GM18517 (cell line): ENCODE data around the gene ELMO1.

ENCODE experiments used
- ATAC-seq: cut with Tn5 transposase; IDR thresholded peaks from one replicate; pipeline ENCODE4 v1.9.1; 2021; ENCODE audit warnings: mild to moderate bottlenecking, moderate library complexity; ENCODE audit not compliant: unreplicated experiment

ELMO1 gene

DNA sequence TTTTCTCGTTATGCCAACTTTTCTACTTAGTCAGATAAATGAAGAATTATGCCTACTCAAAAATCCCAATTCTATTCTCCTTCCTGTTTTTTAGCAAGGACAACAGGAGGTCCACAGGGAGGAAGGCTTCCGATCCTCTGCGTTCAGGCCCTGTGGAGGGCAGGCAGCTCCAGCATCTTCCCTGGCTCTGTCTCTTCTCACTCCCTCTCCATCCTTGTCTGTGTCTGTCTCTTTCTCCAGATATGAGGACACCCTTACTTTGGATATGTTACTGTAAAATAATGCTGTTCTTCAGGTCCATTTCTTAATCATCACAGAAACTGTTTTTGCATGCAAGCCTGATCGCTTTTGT is 166.6 kb downstream of the ELMO1 start:
- ATAC-seq: no peak

DNA sequence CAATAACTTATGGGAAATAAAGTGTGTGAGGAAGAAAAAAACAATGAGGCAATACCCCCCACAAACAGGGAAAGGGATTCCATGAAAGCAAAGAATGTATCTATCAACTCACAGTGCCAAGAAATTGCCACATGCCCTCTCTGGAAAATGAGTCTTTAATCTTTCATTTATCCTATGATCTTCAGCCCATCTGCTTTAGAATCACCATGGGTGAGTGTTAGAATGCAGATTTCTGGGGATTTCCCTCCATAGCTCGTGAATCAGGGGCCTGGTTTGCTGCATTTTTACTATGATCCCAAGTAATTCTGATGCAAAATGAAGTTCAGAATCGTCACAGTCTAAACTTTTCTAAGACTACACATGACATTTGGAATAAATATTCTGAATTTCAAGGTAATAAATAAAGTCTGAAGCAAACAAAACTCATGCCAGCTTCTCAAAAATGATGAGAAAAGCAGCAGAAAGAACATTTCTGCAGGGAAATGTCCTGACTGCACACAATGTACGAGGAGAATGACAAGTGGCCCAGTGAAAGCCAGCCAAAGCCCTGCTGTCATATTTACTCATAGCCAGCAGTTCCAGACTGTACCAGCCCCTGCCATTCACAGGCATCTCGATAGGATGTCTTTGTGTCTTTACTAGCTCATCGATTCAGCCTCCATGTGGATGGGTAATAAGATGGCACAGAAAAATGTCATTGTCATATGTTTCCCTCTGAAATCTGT is 167.1 kb downstream of the ELMO1 start:
- no peak for ATAC-seq

DNA sequence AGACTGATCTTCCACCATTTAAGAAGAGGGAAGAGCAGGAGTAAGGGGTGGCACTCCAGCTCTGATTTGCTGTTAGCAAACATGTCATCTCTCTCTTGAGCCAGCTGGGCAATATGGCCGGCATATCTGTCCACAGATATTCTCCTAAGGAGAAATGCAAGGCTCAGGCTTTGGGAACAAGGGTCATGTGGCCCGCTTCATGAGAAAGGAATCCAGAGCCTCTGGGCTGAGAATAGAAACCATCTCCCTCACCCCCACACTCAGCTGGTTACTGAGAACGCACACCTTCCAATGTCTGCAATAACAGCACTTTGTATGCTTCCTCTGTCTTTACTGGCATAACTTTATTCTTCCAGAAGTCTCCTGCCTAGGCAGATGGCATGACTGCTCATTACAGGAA is 171.2 kb downstream of the ELMO1 start:
- no peak for ATAC-seq

DNA sequence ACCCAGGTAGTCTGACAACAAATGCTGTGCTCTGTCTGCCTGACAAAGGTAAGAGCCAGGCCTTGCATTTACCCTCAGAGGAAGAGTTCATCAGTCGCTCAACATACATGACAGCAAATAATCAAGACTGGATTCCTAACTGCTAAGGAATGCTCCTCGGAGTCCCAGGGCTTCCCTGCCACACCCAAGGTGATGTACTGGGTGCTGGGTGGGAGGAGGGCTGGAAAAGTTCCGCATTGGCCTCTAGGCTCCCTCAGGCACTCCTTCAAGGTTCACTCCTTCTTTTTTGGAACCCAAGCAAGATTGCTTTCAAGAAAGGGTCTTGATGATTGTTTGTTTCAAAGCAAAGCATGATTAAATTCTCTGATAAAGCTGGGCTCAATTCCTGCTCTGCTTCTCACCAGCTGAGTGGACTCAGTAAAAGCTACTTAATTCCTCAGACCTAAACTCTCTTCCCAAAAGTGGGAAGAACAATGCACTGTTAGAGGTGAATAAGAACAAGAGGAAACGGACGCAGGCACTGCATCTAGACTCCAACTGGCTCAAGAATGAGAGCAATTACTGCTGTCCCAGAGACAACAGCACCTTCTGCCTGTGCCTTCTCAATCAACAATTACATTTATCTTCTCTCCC is 173.5 kb downstream of the ELMO1 start:
- no peak for ATAC-seq

DNA sequence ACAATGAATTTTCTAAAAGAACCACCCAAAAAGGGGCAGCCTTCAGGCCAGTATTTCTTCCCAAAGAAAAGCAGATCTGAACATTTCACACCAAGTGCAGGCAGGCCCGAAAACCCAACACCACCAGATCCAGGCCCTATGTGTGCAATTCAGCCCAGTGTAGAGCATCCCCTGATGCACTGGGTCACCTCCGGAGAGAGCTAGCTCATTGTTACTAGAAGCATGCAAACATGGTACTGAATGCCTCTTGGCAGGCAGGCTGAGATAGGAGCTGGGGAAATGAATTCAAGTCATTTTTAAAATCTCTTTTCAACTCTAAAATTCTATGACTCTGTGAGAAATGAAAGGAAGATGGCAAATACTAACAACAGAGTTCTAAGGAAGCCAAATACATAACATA is 174.8 kb downstream of the ELMO1 start:
- no peak for ATAC-seq

DNA sequence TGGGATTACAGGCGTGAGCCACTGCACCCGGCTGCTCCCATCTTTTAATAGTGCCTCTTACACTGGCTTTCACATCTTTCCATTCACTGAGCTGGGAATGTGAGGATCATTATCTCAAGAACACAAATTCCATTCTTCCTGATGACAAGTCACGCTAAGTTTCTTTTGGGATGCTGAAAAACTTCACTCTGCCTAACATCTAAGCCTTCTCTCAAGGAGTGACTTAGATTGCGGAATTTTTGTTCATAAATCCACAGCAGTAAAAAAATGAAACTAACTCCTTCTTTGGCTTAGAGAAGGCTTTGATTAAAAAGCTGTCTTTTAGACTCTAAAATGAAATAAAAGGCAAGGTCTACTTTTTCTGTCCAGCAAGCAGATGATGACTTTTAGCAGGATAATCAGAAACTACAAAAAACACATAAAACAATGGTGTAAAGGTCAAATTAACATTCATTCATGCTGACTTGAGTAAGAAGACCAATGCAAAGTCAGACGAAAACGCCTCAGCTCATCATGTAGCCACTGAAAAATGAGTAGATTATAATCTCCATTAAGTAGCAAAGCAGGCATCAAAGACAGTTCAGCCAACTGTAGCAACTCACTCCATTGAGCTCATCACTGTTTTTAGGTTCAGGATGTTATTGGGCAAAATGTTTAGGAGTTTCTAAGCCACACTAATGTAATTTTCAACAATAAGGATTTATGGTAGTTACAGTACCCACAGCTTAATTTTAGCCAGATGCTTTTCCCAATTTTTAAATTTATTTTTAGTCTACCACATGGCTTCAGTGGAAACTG is 178.8 kb downstream of the ELMO1 start:
- no peak for ATAC-seq

DNA sequence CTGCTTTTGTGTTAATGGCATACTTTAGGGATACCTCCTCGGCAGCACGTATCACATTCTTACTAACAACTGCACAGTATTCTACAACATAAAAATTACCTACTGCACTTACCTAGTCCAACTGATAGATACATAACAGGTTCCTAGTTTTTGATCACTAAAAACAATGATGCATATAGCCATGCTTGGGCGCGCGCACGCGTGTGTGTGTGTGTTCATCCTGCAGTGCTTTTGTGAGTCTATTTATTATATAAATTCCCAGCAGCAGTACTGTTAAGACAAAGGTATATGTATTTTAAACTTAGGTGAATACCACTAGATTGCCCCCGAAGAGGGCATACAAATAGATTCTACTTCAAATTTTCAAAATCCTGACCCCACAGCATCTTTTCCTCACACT is 181.4 kb downstream of the ELMO1 start:
- ATAC-seq: no peak

DNA sequence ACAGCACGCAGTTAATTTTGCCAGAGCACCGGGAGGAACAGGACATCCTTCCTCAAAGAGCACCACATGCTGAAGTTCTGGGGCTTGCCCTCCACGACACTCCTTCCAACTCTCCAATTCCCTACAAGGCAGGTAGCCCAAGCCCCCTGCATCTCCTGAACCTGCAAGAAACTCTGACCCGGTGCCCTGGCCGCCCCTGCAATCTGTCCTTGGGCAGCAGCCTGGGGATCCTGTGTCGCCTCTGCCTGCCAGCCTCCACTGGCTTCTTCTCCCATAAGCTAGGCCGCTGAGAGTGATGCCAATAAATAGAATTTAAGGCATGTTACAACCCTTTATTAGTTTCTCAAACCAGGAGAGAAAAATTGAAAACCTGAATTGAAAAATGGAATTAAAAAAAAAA is 182.8 kb downstream of the ELMO1 start:
- ATAC-seq: no peak

DNA sequence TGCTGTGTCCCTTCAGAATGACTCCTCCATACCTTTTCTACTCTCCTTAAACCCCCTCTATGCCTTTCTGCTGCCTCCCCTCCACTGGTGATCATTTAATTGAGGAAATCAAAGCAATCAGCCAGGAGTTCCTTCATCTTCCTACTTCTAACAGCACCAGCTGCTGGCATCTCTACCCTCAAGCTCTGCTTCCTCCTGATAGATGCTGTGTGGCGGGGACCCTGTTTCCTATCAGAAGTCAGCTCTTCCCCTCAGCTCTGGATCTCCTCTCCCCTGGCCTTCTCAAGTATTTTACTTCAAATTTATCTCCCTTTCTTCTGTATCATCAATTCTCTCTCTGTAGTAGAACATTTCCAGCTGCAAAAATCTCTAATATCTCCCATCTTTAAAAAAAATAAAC is 183.7 kb downstream of the ELMO1 start:
- no peak for ATAC-seq

DNA sequence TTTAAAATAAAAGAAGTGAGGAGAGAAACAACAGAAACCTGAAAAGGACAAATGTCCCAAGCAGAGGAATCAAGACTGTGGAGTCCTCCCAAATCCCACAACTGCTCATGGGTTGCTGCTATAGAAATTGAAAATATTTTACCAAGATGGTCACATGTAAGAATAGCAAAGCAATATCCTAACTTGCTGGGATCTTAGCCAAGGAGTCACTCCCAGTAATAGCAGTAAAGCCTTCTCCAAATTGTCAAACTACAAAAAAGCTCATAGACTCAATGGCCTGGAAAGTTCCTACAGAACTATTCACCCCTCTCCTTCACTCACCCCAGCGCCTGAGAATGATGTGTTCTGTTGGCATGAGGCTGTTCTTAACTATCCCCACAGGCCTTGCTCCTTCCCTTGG is 186.5 kb downstream of the ELMO1 start:
- ATAC-seq: no peak

DNA sequence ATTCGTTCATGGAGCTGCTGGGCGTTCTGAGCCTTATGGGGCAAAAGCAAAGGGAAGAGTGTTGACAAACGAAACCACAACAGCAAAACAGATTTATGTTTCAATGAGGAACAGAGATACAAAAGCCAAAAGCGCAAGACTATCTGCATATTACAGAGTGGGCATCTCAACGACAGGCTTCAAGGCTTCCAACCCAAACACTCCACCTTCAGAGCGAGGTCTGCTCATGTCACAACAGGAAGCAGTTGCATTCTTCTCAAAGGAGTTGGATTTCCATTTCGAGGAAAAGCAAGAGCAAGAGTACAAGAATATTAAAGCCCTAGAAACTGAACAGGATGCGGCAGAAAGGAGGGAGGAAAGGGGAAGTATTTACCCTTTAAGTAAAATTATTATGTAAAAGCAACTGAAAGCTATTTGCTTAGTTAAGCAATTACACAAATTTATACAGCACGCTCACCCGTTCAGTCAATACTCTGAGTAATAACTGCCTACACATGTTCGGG is 189.3 kb downstream of the ELMO1 start:
- ATAC-seq: no peak

DNA sequence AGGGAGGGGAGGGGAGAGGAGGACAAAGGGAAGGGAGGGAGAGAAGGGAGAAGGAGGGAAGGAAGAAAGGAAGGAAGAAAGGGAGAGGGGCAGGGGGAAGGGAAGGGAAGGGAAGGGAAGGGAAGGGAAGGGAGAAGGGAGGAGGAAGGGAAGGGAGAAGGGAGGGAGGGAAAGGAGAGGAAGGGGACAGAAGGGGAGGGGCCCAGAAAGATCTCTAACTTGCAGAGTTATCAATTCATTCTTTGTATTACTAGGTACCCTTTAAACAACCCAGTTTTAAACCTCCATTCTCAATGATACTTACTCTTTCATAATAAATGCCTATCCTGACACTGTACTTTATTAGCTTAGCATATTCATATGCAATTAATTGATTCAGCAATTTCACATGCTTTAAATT is 192.0 kb downstream of the ELMO1 start:
- ATAC-seq: no peak

DNA sequence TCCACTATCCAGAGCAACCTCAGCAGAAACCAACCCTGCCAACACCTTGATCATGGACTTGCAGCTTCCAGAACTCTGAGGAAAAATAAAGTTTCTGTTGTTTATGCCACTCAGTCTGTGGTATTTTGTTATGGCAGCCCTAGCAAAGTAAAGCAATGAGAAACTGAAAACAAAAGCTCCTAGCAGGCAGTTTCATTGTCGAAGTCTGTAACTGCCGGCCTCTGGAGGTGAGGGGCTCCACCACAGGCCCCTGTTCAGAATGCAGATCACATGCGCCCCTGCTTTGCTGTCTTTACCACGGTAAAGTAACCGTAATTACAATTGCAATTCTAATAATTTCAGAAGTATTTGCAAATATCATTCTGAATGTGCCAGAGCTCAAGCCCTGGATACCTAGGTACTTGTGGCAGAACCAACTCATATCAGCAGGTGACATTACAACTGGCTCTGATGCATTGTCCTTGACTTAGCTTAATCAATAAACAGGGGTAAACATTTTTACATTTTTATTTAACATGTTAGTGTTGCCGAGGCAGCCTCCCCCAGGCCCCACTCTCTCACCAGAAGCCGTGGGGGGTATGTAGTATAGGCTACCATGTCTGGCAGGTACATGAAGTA is 193.2 kb downstream of the ELMO1 start:
- no peak for ATAC-seq

DNA sequence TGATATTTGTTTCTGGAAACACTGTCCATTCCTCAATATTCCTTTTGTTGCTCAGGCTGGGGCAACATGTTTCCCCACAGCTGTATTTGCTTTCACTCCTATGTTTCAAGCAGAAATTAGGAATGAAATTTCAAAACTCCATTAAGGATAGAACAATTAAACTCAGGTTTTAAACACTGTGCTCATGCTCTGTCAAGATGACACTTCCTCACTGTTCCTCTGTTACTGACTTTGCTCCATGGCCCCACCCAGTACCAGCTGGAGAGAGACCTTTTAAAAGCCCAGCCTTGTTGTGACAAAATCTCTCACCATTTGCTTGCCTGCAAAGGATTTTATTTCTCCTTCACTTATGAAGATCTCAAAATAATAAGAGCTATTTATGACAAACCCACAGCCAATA is 197.4 kb downstream of the ELMO1 start:
- ATAC-seq: no peak

DNA sequence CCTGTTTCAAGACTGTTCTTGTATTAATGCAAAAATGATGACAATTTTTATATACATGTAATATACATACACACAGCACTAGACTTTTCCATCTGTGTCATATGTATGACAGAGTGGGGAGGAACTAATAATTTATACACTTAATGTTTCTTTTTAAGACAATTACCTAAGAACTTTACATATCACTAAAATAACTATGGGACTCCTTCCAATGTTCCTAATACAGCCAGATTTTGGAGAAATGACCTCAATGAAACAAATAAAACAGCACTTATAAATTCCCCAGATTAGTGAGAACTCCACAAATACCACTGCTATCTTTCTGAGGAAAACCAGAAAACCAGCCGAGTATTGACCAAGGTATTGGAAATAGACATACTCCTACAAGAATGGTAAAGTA is 199.4 kb downstream of the ELMO1 start:
- ATAC-seq: no peak

DNA sequence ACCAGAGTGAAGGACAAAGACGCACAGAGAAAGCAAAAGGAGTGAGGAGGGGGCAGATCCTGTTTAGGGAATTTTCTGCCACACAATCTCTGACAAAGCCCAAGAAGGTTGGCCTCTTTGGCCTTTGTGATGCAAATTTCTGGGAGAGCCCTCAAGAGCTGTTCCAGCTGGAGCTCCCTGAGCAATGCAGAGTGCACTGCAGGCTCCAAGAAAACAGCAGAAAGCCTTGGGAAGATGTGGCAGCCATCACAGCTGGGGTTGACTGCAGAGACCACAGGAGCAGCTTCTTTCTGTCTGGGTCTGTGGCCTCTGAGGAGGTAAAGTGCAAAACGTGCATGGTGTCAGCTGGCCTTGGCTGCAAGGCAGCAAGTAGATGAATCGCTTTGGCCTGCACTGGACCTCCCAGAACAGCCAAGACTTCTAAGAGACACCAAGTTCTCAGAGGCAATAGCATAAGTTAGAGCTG is 200.2 kb downstream of the ELMO1 start:
- ATAC-seq: no peak

DNA sequence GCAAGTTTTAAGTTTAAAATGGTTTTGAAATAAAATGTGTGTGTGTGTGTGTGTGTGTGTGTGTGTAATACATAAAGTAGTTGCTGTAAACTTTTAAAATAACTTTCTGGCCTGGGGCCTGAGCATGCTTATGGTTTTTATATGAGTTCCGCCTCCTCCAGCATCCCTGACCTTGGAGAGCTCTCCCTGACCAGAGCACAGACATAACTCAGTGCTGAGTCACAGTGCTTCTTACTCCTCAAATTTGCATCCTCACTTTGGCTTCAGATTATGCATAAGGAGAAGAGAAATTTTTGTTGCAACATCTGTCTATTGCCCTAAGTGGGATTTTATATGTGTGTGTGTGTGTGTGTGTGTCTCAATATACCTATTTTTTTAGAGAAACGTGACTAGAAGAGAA is 200.8 kb downstream of the ELMO1 start:
- no peak for ATAC-seq

DNA sequence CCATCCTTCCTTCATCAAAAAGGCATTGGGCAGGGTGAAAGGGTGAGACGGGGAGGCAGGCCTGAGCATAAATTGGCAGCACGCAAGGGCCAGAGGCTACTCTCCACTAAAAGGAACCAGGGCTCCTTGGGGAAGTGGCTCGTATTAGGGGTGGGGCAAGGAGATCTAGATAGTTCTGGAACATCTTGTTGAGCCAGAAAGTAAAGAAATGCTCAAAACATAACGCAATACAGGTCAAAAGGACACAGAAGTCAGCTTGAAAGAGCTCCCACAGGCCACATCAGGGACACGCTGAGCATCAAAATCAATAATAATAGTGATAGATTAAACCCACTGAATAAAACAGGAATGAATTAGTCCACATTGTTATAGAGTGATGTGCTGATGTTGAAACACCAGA is 203.1 kb downstream of the ELMO1 start:
- ATAC-seq: no peak

DNA sequence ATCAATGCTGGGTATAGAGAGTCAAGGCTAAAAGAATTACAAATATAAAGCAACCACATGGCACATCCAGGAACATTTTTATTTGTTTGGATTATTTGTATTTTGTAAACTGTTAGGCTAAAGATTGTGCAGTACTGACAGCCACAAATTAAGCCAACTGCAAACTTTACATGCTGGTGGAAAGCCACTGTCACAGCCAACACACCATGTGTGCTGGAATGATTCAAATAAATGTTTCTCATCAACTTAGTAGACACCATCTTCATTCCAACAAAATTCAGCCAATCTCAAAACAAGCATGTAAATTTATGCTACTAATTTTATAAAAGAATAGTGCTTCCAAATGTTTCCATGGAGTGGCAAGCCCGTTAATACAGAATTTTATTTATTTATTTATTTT is 211.8 kb downstream of the ELMO1 start:
- ATAC-seq: no peak

DNA sequence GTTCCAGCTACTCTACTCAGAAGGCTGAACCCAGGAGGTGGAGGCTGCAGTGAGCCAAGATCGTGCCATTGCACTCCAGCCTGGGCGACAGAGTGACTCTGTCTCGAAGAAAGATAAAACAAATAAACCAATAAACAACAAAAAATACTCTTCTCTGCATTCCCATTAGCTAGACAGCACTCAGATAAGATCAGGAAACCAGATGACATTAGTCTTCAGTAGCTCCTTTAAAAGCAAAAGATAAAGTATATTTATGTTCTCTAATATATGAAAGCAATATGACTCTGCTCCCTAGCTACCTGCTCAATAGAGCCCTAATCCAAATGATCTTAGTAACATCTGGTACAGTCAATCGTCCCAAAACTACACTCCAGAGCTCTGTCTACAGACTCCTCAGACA is 212.9 kb downstream of the ELMO1 start:
- ATAC-seq: no peak

DNA sequence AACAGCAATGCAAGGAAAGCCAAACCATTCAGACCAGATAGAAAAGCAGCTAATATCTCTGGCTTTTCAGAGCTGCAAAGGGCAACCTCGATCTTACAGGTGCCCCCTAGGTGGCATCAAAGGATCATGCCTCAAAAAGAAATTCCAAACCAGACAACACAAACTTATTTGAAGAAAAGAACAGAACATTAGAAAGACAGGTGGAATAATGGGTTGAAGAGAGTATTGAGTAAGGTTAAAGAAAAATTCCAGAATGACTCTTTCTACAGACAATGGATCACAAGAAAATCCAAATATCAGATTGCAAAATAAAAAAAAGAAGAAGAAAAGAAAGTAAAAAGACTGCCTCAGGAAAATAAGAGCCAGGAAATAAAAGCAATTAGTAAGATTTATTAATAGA is 213.7 kb downstream of the ELMO1 start:
- no peak for ATAC-seq

DNA sequence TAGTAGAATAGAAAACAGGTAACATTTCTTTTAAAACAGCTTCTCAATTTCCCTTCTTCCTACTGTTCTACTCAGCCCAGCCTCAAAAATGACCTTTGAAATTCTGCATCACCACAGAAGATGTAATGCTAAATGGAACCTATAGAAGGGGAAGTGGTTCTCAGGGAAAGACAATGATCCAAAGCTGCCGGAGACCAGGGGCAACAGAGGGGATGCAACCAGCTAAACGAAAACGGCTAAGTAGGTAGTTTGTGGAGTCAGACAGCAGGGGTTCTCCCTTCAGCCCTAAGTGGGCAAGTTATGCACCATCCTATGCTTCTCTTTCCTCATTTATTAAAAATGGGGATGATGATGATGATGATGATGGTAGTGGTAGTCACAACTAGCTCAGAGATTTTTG is 214.3 kb downstream of the ELMO1 start:
- no peak for ATAC-seq
